Esophagus (tissue), 2 donors: ENCODE data around the gene FOXP2. TPM values are rescaled to one million over a fixed set of nuclear protein-coding genes. Genes with fewer than 3 reads are reported as not detected.
"Not testable (repeated sequence)": the region's sequence is repeated elsewhere in the genome, so short reads cannot be mapped to it uniquely, and the experiment has no call there.

Experiments
- H3K27ac ChIP-seq, 2 donors: one replicate each; pipeline ENCODE4 v1.5.1; 2013; ENCODE audit warnings: low read depth in 2 of 2, mild to moderate bottlenecking in 2 of 2, inconsistent platforms in 1 of 2, low read length in 1 of 2, moderate library complexity in 1 of 2
- H3K27me3 ChIP-seq, 2 donors: one replicate each; pipeline ENCODE4 v1.6.1; 2013; ENCODE audit warnings: low read length in 2 of 2, control low read depth in 1 of 2, mild to moderate bottlenecking in 1 of 2; ENCODE audit not compliant: insufficient read depth in 2 of 2, control insufficient read depth in 1 of 2
- H3K36me3 ChIP-seq, 2 donors: one replicate each; pipeline ENCODE4 v1.6.1; 2013; ENCODE audit warnings: low read length in 1 of 2; ENCODE audit not compliant: control insufficient read depth in 2 of 2, insufficient read depth in 2 of 2
- H3K4me1 ChIP-seq, 2 donors: one replicate each; pipeline ENCODE4 v1.6.1; 2013; ENCODE audit warnings: low read length in 1 of 2; ENCODE audit not compliant: control insufficient read depth in 2 of 2, insufficient read depth in 2 of 2
- H3K4me3 ChIP-seq, 2 donors: one replicate each; pipeline ENCODE4 v1.5.1; 2013; ENCODE audit warnings: low read length in 2 of 2, mild to moderate bottlenecking in 2 of 2, low read depth in 1 of 2, moderate library complexity in 1 of 2
- H3K9me3 ChIP-seq, 2 donors: one replicate each; pipeline ENCODE4 v1.6.1; 2013; ENCODE audit warnings: mild to moderate bottlenecking in 2 of 2, low read depth in 1 of 2, low read length in 1 of 2, moderate library complexity in 1 of 2; ENCODE audit not compliant: control insufficient read depth in 2 of 2, insufficient read depth in 1 of 2
- WGBS, 2 donors: extraction: QIAGEN DNeasy Blood & Tissue Kit; methylation state at CpG; one replicate each; pipeline ENCODE4 v1.1.7; 2013; 5-methylcytosine and 5-hydroxymethylcytosine counted together
- polyA plus RNA-seq, 2 donors: library from polyadenylated mRNA; stranded (reverse); fragments of 200-250 nt; gene quantifications; one replicate each; pipeline ENCODE4 v1.2.3, GENCODE V29; 2013
- donor health status: healthy with polysubstance abuse.
- donor health status: Bipolar disorder and iron deficiency.

The FOXP2 gene
- polyA plus RNA-seq, 2 donors = 2.1 to 2.5 TPM

DNA sequence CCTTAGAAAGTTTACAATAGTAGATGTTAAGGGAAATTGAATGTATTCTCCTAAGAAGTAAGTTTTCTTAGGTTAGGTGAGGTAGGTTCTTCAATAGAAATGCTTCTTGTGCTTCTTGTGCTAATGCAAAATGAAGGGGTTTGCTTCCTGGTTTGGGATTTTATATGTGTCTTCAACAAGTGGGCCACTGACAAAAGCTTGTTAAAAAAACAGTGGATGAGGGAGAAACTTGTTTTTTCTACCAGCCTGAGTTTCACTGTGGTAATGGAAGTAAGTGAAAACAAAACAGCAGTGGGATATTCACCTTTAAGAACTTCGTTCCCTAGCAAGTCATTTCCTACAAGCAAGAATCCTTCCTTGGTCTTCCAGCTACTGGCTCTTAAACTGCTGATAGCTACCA, 107.5 kb downstream of the FOXP2 start:
- Histone ChIP-seq H3K4me1 (no peaks in the 10 kb centered on the region), H3K36me3 (no peaks in the 10 kb centered on the region)
- WGBS, 2 donors = 81 to 93% methylated on average over 1 of the region's 1 CpG

DNA sequence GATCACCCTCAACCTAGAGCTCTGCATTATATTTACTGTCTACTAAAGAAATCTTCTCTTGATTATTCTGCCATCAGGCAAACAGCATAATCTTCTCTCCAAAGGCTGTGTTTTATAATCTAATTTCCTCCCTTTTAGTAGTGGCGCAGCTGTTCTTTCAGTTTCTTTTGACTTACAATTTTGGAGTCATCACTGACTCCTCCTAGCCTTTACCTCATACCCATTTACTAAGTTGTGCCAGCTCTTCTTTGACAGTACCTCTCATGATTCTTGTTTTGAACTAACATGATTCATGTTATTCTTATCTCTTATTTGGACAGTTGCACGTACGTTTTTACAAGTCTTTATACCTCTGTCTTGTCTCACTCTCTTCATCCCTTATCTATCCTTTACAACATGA, 113.0 kb downstream of the FOXP2 start:
- no peaks in the 10 kb centered on the region for H3K27me3 ChIP-seq
- 70 to 76% methylated on average over 3 of the region's 3 CpGs for WGBS, 2 donors
- H3K4me1 ChIP-seq = no peaks in the 10 kb centered on the region
- no peaks in the 10 kb centered on the region for H3K9me3 ChIP-seq
- H3K36me3 ChIP-seq = no peaks in the 10 kb centered on the region
- no peak overlapping the region for H3K27ac ChIP-seq
- H3K4me3 ChIP-seq = no peak overlapping the region

More for the DNA sequence above, 107.5 kb downstream of the FOXP2 start:
- Histone ChIP-seq H3K27me3 (no peaks in the 10 kb centered on the region), H3K27ac (no peak overlapping the region), H3K4me3 (no peak overlapping the region), H3K9me3 (no peaks in the 10 kb centered on the region)

DNA sequence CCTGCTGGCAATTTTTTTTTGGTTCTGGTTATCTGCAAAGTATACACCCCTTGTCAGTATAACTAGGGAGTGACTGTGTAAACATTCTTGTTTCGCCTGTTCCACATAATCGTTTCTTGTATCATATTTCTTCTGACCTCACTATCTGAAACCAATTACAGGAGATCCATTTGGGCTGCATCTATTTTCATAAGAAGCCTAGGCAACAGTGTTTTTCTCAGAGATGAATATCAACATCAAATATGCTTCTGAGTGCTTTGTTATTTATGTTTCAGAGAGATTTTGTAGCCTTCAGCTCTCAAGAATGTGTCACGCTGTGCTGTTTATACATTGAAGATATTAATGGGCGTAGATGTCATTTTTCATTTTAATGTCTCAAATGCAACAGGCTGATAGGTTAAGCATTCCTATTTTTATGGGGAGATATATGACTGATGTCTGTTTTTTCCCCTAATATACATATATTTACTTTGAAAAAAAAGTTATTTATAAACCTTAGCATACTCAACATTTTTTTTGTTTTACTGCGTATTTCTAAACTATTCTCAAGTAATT, 115.5 kb downstream of the FOXP2 start:
- Histone ChIP-seq H3K27me3 (no peaks in the 10 kb centered on the region), H3K36me3 (no peaks in the 10 kb centered on the region), H3K4me1 (no peaks in the 10 kb centered on the region), H3K9me3 (no peaks in the 10 kb centered on the region), H3K4me3 (no peak overlapping the region), H3K27ac (no peak overlapping the region)
- 47 to 52% methylated on average over 5 of the region's 5 CpGs for WGBS, 2 donors

DNA sequence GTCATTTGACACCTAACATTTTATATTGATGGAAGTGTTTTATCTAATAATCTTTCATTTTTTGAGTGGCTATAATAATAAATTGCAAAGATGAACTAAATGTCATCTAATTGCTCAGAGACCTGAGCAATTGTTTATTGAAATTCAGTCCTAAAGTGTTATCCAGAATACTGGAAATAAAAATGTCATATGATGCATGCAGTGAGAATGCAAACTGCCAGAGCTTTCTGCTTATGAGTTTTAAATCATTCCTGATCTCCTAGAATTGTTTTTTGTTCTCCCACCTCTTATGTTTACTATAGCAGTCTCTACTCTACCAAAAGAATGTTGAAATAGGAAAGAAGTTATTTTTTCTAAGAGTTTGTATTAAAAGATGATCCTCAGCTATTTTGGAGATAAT, 116.7 kb downstream of the FOXP2 start:
- Histone ChIP-seq H3K4me3 (no peak overlapping the region), H3K27me3 (no peaks in the 10 kb centered on the region), H3K9me3 (no peaks in the 10 kb centered on the region), H3K36me3 (no peaks in the 10 kb centered on the region), H3K27ac (no peak overlapping the region), H3K4me1 (no peaks in the 10 kb centered on the region)

DNA sequence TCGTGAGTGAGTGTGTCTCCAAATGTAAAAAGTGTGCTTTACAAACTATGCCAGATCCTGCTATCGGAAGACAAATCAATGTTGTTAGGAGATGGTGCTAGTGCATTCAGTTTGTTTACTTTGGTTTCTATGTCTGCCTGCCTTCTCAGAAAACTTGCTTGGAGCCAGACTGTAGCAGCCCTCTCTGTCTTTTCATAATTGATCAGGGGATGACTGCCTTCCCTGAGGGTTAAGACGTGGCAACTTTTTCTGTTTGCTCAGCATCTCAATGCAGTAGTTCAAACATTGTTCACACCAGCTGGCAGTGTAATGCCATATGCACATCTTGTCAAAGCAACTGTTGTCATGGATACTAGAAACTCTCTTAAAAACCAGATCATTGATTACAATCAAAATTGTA, 118.5 kb downstream of the FOXP2 start:
- H3K36me3 ChIP-seq = no peaks in the 10 kb centered on the region
- no peak overlapping the region for H3K27ac ChIP-seq
- H3K4me3 ChIP-seq = no peak overlapping the region
- no peaks in the 10 kb centered on the region for H3K4me1 ChIP-seq
- no peaks in the 10 kb centered on the region for H3K27me3 ChIP-seq
- H3K9me3 ChIP-seq = no peaks in the 10 kb centered on the region
- 38 to 47% methylated on average over 3 of the region's 3 CpGs for WGBS, 2 donors

DNA sequence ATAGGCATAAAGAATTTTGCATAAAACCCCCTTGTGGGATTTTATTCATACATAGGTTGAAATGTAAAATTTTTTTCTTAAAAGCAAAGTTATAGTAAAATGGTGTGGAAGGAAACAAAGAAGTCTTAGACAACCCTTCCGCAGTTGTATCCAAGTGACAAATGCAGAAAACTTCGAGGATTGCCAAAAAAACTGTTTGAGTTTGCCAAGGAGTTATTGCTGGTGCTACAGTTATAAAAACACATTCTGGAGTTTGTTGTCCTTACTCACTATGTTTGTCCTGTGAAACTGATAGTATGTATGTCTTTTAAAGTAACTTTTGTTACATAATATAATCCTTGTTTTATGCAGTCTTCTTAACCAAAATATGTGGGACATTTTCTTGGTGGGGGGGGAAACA, 120.3 kb downstream of the FOXP2 start:
- H3K4me1 ChIP-seq = no peaks in the 10 kb centered on the region
- no peaks in the 10 kb centered on the region for H3K36me3 ChIP-seq
- H3K27me3 ChIP-seq = no peaks in the 10 kb centered on the region
- no peak overlapping the region for H3K4me3 ChIP-seq
- 41 to 61% methylated on average over 2 of the region's 2 CpGs for WGBS, 2 donors
- no peaks in the 10 kb centered on the region for H3K9me3 ChIP-seq
- no peak overlapping the region for H3K27ac ChIP-seq

DNA sequence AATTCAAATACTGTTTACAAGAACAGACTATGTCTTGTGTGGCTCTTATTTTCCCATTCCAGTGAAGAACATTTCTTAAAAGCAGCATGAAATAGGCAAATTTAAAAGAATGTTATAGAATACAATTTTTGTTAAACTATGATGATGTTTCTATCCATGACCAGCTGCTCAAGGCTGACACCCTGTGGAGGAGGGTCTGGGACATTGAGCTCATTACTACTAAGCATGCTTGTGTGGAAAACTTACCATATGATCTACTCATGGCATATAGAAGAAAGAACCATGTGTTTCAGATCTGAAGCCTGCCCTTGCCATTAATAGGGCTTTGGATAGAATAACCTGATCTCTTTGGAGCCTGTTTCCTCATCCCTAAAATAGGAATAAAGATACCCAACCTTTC, 125.0 kb downstream of the FOXP2 start:
- no peaks in the 10 kb centered on the region for H3K27me3 ChIP-seq
- H3K4me1 ChIP-seq = no peaks in the 10 kb centered on the region
- H3K9me3 ChIP-seq = no peaks in the 10 kb centered on the region
- no peaks in the 10 kb centered on the region for H3K36me3 ChIP-seq
- H3K27ac ChIP-seq = no peak overlapping the region
- H3K4me3 ChIP-seq = no peak overlapping the region

DNA sequence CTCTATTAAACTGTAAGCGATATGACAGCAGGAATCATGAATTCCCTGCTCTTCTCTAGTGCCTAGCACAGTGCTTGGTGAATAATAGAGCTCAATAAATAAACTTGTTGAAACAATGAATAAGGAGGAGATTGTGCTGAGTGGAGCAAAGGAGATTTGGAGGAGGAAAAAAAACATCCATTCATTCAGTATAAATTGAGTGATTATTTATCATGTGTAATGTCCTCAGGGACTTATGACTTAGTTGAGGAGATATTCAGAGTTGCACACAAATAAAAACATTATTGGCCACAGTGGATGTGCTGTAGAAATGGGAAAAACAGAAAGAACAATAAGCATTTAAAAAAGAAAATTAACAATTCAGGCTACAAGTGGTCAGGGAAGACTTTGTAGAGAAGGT, 125.7 kb downstream of the FOXP2 start:
- Histone ChIP-seq H3K9me3 (no peaks in the 10 kb centered on the region), H3K27ac (no peak overlapping the region), H3K4me3 (no peak overlapping the region), H3K36me3 (no peaks in the 10 kb centered on the region), H3K4me1 (no peaks in the 10 kb centered on the region), H3K27me3 (no peaks in the 10 kb centered on the region)
- WGBS, 2 donors = 86 to 92% methylated on average over 1 of the region's 1 CpG

DNA sequence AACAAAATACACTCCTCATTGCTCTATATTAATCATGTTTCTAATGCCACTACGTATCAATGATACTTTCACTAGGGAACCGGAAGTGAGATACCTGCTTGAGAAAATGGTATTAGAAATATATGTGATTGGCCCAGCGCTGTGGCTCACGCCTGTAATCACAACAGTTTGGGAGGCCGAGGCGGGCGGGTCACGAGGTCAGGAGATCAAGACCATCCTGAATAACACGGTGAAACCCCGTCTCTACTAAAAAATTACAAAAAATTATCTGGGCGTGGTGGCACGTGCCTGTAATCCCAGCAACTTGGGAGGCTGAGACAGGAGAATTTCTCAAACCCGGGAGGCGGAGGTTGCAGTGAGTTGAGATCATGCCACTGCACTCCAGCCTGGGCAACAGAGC, 132.7 kb downstream of the FOXP2 start:
- not testable (repeated sequence) for H3K4me3 ChIP-seq
- WGBS, 2 donors = 94 to 95% methylated on average over 14 of the region's 14 CpGs

DNA sequence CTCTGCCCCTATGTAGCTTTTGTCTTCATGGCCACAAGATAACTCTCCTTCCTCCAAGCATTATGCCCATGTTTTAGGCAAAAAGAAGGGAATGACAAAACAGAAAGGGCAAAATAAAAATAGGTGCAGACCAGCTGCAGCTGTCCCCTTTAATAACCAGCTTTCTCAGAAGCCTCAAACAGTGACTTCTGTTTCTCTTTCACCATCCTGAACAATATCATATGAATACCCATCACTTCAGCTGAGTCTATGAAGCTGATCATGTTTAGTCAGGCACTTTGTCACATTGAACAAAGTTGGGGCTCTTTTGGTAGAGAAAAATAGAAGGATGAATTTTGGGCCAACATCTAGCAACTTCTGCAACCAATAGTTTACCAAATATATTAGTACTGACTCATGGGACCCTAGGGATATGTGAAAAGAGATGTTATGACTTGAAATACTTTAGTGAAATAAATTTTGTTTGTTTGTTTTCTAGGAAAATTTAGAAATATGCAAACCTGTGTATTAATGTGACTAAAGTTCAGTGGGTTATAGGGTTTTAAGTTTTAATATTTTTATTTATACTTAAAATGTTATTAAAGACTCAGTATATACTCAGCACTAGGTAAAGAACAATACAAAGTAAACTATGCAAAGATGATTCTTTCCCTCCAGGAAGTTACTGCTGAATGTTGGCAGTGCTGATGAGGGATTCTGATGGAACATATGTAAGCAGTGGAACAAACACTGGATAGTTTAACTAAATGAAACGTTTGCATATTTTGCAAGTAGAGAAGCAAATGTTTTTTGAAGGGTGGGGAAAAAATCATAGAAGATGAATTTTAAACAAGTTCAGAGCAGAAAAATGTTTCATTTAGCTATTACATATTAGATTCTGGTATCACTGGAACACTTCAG, 133.7 kb downstream of the FOXP2 start:
- WGBS, 2 donors = 26% methylated on average over 1 of the region's 1 CpG
- Histone ChIP-seq H3K36me3 (no peaks in the 10 kb centered on the region), H3K4me1 (no peaks in the 10 kb centered on the region), H3K27me3 (no peaks in the 10 kb centered on the region), H3K27ac (no peak overlapping the region), H3K4me3 (no peak overlapping the region), H3K9me3 (no peaks in the 10 kb centered on the region)

More for the DNA sequence above, 132.7 kb downstream of the FOXP2 start:
- not testable (repeated sequence) for H3K27ac ChIP-seq, H3K36me3 ChIP-seq, H3K27me3 ChIP-seq, H3K4me1 ChIP-seq, H3K9me3 ChIP-seq
